GM18499 (cell line): Measurements from ENCODE around the gene CCT8L2.
"Not testable (repeated sequence)": the region's sequence is repeated elsewhere in the genome, so short reads cannot be mapped to it uniquely, and the experiment has no call there.

Experiments used
- ATAC-seq: cut with Tn5 transposase; IDR thresholded peaks from one replicate; pipeline ENCODE4 v1.9.1; 2021; ENCODE audit warnings: moderate number of reproducible peaks; ENCODE audit not compliant: insufficient read depth, unreplicated experiment

CCT8L2 gene

DNA sequence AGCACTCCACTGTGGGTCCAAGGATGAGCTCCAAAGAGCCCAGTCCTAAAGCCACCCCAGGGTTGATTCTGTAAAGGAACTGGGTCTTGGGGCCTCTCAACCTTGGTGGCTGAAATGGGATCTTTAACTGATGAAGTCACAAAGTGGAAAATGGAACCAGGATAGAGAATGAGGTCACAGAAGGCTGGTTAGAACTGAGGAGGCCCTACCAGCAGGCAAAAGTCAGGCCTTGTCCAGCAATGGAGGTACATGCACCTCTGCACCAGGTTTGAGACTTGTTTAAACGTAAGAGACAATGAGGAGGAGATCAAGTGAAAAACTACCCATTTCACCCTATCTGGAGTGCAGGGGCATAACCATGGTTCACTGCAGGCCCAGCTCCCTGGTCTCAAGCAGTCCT lies at the start of gene CCT8L2:
TSS of gene CCT8L2 (minus strand) at position 101 of the 400 bp plus-strand sequence. CDS start 260 bp downstream, outside the sequence.
- ATAC-seq: not testable (repeated sequence)

DNA sequence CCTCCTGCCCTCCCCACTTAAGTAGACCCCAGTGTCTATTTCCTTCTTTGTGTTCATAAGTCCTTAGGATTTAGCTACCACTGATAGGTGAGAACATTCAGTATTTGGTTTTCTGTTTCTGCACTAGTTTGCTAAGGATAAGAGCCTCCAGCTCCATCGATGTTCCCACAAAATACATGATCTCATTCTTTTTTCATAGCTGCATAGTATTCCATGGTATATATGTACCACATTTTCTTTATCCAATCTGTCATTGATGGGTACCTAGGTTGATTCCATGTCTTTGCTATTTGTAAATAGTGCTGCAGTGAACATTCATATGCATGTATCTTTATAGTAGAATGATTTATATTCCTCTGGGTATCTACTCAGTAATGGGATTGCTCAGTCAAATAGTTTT lies 42.8 kb upstream of the CCT8L2 start:
- ATAC-seq: not testable (repeated sequence)

DNA sequence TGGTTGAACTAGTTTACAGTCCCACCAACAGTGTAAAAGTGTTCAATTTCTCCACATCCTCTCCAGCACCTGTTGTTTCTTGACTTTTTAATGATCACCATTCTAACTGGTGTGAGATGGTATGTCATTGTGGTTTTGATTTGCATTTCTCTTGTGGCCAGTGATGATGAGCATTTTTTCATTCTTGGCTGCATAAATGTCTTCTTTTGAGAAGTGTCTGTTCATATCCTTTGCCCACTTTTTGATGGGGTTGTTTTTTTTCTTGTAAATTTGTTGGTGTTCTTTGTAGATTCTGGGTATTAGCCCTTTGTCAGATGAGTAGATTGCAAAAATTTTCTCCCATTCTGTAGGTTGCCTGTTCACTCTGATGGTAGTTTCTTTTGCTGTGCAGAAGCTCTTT lies 41.5 kb upstream of the CCT8L2 start:
- ATAC-seq: not testable (repeated sequence)

DNA sequence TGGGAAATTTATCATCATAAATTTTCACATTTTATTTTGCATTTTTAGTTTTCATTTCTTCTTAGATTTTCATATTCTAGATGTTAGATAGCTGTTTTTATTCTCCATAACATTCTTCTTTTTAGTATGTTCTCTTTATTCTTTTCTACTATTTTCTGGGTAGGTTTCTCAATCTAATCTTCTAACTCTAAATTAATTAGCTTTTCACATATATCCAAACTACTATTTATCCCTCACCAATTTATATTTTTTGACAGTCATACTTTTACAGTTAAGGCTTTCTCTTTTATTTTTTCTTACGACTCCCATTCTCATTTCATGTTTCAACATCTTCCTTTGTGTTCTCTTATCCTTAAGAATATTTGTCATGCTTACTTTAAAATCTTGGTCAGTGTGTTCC lies 35.9 kb upstream of the CCT8L2 start:
- ATAC-seq: not testable (repeated sequence)

GRCh38 chr22:16625018-16625417 lies 32.4 kb upstream of the CCT8L2 start:
- not testable (repeated sequence) for ATAC-seq

DNA sequence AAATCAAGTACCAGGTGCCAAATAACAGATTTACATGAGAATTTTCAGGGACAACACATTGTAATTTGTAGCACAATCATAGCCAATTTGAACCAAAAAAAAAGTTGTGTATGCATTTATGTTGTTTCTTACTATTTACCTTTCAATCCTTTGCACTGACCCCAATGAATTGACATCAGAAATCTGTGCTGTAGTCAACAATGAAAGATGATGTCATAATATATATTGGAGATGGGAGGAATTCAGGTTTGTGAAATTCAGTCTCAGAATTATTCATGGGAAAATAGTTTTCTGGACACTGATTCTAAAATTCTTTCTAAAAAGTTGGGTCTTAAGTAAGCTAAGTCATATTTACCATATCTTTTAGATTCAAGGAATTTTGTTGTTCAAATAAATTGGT lies 31.0 kb upstream of the CCT8L2 start:
- ATAC-seq: not testable (repeated sequence)

DNA sequence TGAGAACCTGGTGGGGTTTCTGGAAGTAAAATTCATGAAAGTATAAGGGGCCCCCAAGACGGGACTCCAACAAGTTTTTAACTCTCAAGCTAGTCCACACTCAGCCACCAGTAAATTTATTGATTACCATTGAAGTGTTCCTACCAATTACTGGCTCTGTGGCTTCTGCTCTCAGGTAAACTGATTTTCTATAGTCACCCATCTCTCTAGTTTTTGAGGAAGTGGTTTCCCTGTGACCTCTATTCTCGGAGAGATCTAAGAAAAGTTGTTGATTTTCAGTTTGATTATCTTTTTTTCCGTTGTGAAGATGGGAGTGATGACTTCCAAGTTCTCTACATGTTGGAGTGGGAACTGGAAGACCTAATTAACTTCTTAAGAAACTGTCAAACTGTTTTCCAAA lies 24.9 kb upstream of the CCT8L2 start:
- ATAC-seq: not testable (repeated sequence)

GRCh38 chr22:16616390-16616938 lies 23.9 kb upstream of the CCT8L2 start:
- not testable (repeated sequence) for ATAC-seq

DNA sequence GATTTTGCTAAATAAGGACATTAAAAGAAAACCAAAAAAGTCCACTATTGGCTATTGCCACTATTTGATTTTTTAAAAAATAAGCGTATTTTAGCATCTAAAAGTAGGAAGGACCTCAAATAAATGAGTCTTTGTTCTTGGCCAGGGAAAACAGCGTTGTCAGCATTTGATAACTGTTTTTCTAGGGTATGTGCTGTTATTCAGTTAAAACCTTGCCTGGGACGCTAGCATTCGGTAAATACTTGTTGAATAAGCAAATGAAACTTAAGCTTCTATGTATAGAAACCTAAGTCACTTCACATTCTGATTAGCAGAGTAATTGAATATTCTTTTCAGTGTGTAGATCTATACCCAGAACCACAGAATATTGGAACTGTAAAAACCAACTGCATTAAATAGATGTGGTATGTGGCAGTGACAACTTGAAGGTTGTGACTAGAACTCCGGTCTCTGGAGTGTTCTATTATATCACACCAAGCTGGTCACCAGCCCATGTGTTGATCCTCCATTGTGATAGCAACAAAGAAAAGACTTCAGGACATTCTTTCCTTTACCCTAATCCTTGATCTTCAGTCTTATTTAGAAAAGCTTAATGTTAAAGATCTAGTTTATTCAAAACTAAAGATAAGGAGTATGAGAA lies 23.1 kb upstream of the CCT8L2 start:
- not testable (repeated sequence) for ATAC-seq

GRCh38 chr22:16609548-16610261 lies 17.1 kb upstream of the CCT8L2 start:
- ATAC-seq: no peak

- ATAC-seq: no peak
Observed at GRCh38 chr22:16608931-16609330, 16.3 kb upstream of the CCT8L2 start.

DNA sequence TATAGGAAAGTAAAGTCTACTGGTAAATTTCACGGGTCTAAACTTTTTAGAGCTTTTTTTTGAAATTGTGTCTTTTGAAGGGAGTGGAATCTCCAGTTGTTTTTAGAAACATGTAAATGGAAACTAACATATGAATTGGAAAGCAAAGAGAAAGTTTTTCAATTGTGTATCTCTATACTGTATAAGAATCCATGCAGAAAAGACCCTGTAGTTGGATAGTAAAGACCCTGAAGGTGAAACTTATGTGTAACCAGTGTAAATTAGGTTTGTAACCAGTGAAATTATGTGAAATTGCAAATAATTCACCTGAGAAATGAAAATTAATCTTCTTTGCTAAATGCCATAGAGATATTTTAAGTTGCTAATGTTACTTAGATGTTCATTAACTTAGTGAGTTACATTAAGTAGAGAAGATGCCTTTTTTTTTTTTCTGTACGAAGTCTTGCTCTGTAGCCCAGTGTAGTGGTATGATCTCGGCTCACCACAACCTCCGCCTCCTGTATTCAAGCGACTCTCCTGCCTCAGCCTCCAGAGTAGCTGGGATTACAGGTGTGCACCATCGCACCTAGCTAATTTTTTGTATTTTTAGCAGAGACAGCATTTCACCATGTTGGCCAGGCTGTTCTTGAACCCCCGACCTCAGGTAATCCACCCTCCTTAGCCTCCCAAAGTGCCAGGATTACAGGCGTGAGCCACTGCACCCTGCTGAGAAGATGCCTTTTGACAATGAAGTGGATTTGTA lies 11.8 kb upstream of the CCT8L2 start:
- not testable (repeated sequence) for ATAC-seq

DNA sequence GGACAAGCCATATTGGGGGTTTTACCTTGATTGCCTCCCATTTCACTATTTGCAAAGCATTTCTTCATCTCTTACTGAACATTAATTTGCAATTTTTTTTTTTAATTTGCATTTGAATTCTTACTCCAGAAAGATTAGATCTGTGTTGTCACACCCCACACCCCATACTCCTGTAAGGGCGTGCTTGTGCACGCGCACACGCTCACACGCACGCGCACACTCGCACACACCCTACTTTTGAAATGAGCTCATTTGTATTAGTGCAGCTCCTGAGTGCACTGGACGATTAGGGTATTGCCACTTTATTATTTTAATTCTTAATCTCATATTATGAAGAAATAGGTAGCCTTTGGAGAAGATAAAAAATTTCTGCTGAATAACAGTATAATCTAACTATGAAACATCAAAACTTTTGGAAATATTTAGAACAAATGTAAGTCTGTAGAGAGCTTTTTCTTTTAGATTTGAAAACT lies 11.2 kb upstream of the CCT8L2 start:
- not testable (repeated sequence) for ATAC-seq

DNA sequence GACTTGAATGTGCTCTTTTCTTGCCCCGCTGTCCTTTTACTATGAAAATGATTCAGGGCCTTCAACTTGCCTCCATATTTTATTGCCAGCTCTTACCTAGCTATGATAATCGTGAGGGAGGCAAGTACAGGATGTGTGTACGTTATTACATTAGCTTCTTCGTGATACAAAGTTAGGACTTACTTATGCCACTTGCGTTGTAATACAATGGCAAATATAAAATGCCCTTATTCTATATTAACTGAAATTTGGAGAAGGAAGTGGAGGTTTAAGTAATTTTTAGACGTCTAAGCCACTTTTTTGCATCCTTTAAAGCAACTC lies 10.8 kb upstream of the CCT8L2 start:
- ATAC-seq: no peak

DNA sequence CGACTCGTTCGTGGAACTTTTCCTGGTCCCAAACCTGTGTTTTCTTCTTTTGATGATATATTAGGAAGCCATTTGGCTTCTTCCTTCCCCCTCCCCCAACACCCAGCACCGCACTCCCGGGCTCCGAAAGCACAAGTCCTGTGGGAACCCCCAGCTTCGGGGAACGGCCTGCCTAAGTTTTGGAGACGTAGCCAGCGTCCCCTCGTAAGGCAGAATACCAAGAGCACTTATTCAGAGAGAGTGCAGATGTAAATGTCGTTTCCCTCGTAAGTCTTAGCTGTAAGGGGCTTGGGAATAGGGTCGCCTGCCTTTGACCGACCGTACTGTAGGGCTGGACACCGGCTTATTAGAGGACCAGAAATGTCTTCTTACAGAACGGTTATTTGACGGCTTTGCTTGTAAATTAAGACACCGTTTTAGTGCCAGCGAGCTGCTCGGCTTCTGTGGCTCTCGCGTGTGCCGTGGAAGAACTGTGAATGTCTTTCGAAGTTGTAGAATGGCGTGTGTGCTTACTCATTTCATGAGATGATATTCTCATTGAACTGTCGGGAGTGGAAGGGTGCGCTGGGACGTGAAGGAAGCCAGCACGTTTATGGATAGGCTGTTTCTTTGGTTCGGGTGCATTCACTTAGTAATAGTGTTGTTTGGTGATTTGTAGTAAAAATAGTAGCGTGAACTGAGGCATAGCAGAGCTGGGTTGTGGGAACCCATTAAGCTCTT lies 10.3 kb upstream of the CCT8L2 start:
- ATAC-seq: not testable (repeated sequence)

DNA sequence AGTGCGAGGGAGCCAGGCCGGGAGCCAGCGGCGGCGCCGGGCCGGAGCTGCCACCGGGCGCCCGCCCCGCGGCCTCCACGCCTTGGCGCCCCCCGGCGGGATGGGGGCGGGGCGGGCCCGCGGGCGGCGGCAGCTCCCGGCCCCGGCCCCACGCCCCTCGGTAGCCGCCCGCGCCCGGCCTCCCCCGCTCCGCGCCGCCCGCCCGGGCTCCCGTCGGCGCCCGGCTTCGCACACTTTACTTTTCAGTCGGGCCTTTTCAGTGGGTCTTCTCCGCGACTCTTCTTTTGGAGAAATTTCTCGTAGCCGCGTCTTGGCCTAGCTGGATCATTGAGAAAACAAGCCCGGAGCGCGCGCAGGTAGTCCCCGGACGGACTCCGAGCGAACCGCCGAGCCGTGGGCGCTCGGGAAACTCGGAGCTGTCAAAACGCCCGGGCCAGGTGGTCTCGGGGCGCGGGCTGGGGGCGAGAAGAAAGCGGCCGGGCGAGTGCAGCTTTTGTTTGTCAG lies 9.7 kb upstream of the CCT8L2 start:
- not testable (repeated sequence) for ATAC-seq

- ATAC-seq: no peak
Observed at GRCh38 chr22:16601437-16602223, 9.0 kb upstream of the CCT8L2 start.

GRCh38 chr22:16600644-16601436 lies 8.2 kb upstream of the CCT8L2 start:
- not testable (repeated sequence) for ATAC-seq
